NCI-H1417 treated with DMSO at 0.1 percent for 48 hours (cell line): ENCODE data around the gene CCDC12.

ENCODE experiments used
- DNase-seq: peaks from one replicate; lab custom pipeline; 2025; lab: John Stamatoyannopoulos, UW

The CCDC12 gene

DNA sequence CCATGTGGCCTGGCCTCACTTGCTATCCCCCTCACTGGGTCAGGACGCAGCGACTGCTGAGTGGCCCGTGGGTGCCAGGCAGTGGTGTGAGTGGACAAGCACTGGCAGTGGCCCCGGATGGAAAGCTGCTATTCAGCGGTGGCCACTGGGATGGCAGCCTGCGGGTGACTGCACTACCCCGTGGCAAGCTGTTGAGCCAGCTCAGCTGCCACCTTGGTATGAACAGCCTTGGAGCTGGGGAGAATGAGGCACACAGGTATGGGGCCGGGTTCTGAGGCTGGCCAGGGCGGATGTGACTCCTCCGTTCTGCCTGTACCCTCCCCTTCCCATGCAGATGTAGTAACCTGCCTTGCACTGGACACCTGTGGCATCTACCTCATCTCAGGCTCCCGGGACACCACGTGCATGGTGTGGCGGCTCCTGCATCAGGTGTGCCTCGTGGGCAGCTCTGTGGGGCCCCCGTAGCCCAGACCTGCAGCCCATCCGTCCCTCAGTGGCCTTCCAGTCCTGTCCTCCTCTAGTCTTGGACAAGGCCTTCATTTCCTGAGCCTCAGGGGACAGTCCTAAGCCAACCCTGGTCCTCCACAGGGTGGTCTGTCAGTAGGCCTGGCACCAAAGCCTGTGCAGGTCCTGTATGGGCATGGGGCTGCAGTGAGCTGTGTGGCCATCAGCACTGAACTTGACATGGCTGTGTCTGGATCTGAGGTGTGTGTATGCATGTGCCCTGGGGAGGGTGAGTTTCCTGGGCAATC, 31.1 kb upstream of the CCDC12 start:
- no peak for DNase-seq

DNA sequence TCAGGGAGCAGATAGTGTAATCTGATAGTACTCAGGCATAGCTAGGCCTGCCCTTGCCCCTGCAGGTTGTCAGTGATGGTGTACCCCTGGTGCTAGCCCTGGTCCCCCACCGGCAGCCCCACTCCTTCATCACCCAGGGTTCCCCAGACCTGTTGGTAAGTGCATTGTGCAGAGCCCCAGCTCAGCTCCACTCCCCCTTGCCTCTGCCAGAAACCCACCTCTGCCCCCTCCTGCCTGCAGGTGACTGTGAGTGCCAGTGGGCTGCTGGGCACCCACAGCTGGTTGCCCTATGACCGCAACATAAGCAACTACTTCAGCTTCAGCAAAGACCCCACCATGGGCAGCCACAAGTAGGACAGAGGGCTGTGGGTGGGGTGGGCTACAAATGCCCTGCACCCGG, 30.5 kb upstream of the CCDC12 start:
- no peak for DNase-seq

DNA sequence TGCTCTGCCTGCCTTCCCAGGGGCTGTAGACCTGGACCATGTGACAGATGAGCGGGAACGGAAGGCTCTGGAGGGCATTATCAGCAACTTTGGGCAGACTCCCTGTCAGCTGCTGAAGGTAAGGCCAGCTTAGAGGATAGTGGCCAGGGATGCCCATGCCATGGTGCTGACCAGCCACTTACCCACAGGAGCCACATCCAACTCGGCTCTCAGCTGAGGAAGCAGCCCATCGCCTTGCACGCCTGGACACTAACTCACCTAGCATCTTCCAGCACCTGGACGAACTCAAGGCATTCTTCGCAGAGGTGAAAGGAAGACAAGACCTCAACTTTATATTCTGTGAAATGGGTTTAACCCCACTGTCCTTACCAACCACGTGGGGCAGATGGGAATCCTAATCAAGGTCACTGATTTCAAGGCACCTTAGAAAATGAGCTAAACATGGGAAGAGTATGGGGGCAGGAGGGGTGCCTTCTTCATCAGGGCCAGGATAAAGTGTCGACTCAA, 29.7 kb upstream of the CCDC12 start:
- DNase-seq: no peak

DNA sequence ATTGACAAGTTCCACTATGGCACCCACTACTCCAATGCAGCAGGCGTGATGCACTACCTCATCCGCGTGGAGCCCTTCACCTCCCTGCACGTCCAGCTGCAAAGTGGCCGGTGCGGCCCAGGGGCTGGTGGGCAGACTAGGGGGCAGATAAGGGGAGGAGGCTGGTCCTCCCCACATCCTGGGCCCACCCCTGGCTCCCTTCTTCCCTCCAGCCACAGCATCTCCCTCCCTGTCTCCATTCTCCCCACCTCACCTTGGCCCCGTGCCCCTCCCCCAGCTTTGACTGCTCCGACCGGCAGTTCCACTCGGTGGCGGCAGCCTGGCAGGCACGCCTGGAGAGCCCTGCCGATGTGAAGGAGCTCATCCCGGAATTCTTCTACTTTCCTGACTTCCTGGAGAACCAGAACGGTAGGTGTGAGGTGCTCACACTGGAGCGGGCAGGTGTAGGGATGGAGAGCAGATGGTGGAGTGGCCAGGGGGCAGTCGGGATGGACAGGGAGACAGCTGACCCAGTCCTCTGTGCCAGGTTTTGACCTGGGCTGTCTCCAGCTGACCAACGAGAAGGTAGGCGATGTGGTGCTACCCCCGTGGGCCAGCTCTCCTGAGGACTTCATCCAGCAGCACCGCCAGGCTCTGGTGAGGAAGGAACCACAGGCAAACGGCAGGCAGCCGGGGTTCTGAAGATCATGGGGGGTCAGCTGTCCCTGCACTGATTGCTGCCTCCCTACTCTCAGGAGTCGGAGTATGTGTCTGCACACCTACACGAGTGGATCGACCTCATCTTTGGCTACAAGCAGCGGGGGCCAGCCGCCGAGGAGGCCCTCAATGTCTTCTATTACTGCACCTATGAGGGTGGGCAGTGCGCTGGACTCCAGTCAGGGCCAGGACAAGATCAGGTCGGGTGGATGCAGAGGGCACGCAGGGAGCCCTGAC, 28.9 kb upstream of the CCDC12 start:
- no peak for DNase-seq

DNA sequence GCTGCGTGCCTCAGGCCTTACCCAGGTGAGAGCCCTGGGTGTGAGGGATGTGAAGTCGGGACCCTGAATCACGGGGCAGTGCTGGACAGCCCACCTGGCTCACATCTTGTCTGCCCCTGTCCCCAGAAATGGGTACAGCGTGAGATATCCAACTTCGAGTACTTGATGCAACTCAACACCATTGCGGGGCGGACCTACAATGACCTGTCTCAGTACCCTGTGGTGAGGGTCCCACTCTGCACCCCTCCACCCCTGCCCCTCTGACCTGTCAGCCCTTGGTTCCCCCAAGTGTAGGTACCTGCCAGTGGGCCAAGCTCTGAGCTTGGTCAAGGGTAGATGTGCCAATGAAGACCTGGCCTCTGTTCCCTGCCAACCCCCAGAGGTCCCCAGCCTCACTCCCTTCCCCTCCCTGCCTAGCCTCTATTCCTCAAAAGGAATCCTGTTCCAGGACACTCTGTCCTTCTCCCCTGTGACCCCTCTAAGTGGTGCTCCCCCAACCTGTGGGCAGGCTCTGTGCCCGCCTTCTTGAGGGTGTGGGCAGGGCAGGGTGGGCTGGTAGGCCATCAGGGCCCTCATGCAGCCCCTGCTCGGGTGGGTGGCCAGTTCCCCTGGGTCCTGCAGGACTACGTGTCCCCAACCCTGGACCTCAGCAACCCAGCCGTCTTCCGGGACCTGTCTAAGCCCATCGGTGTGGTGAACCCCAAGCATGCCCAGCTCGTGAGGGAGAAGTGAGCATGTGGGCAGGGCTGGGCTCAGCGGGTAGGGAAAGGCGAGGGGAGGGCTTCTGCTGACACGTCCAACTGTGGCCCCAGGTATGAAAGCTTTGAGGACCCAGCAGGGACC, 28.0 kb upstream of the CCDC12 start:
- no peak for DNase-seq

DNA sequence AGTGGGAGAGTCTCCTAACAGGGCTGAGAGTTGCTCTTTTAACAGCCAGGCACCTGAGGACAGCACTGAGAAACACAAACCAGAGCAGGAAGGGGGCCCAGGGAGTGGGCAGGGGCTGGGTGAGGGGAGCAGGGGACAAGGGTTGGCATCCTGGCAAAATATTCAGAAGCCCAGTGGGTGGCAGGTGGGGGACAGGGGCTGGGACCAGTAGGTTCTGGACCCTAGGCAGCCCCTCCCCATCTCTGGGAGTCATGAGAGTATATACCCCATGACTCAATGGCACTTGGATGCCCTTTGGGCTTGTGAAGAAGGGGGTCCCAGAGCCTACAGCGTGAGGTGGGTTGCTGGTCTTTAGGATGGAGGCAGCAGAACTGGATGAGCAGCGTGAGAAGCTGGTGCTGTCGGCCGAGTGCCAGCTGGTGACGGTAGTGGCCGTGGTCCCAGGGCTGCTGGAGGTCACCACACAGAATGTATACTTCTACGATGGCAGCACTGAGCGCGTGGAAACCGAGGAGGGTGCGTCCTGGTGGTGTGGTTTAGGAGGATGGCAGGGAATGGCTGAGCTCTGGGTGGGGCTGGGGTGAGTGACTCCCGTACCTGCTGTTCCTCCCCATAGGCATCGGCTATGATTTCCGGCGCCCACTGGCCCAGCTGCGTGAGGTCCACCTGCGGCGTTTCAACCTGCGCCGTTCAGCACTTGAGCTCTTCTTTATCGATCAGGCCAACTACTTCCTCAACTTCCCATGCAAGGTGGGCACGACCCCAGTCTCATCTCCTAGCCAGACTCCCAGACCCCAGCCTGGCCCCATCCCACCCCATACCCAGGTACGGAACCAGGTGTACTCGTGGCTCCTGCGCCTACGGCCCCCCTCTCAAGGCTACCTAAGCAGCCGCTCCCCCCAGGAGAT, 27.2 kb upstream of the CCDC12 start:
- DNase-seq: no peak

DNA sequence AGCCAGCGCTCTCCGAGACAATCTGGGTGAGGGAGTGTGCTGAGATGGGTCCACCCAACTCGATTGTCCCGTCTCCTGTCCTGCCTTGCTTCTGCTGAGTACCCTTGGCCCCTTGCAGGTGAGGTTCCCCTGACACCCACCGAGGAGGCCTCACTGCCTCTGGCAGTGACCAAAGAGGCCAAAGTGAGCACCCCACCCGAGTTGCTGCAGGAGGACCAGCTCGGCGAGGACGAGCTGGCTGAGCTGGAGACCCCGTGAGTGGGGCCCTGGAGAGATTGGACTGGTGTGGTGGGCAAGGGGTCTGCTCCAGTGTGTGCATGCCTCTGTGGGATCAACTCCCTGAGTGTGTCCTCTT, 26.5 kb upstream of the CCDC12 start:
- no peak for DNase-seq

DNA sequence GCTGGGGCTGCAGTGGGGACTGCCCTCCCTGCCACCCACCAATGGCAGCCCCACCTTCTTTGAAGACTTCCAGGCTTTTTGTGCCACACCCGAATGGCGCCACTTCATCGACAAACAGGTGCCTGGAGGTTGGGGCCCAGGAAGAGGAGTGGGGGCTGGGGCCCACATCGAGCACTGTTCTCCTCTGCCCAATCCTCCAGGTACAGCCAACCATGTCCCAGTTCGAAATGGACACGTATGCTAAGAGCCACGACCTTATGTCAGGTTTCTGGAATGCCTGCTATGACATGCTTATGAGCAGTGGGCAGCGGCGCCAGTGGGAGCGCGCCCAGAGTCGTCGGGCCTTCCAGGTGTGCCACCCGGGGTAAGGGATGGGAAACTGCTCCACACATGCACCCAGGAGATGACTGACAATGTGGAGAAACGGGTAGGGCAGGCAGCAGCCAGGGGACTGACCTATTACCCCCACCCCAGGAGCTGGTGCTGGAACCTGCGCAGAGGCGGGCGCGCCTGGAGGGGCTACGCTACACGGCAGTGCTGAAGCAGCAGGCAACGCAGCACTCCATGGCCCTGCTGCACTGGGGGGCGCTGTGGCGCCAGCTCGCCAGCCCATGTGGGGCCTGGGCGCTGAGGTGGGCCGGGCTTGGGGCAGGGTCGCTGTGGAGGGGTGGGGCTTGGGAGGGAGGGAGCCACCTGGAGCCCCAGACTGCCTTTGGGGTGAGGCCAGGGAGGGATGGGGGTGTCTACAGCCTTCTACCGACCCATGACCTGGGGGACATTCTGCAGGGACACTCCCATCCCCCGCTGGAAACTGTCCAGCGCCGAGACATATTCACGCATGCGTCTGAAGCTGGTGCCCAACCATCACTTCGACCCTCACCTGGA, 25.9 kb upstream of the CCDC12 start:
- no peak for DNase-seq

DNA sequence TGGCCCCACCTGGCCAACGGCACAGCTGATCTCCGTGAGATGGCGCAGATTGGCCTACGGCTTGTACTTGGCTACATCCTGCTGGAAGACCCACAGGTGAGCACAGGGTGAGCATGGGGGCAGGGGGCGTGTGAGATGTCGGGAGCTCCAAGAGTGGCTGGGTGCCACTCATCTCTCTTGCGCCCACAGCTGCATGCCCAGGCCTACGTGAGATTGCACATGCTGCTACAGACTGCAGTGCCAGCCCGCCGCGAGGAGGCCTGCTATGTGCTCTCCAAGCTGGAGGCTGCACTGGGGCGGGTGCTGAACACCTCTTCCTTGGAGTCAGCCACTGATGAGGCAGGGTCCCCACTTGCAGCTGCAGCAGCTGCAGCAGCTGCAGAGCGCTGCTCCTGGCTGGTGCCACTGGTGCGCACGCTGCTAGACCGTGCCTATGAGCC, 25.2 kb upstream of the CCDC12 start:
- DNase-seq: no peak

DNA sequence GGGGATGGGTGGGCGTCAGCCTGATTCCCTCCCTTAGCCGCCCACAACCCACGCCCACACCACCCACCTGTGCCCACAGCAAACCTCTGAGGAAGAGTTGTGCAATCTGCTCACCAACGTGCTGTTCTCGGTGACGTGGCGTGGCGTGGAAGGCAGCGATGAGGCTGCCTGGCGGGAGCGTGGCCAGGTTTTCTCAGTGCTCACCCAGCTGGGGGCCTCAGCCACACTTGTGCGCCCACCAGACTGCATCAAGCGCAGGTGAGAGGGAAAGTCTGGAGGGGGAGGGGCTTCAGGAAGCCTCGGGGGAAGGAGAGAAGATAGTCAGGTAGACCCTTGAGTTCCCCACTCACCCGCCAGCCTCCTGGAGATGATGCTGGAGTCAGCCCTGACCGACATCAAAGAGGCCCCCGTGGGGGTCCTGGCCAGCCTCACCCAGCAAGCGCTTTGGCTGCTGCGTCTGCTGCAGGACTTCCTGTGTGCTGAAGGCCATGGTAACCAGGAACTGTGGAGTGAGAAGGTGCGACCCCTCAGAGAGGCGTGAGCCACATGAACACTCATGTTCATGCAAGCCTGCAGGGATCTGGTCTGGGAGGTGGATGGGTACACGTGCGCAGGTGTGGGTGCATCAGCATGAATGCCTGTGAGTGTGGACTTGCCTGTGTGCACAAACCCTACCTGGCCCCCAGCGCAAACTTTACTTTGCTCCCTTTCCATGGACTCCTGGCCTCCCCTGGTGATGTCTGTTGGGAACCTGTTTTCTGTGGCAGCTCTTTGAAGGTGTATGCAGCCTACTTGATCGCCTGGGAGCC, 24.6 kb upstream of the CCDC12 start:
- DNase-seq: no peak

DNA sequence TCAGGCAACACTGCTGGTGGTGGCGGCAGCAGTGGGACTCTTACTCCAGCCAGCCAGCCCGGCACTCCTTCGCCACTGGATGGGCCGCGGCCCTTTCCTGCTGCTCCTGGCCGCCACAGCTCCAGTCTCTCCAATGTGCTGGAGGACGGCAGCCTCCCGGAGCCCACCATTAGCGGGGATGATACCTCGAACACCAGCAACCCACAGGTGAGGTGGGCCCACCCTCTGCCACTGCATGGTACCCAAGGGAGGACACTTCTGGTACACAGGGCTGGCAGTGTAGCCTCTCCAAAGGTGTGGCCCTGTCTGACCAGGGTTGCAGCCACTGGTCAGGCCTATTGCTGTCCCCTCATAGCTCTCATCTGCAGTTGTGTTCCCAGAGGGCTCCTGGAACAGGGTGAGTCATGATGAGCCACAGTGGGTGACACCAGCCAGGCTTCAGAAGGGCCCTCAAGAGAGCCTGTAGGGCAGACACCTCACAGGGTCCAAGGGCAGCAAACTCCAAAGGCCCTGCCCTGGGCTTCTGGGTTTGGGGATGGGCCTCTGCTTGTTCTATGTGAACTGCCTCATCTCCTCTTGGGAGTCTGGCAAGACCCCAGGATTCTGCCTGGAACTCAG, 23.8 kb upstream of the CCDC12 start:
- DNase-seq: no peak

DNA sequence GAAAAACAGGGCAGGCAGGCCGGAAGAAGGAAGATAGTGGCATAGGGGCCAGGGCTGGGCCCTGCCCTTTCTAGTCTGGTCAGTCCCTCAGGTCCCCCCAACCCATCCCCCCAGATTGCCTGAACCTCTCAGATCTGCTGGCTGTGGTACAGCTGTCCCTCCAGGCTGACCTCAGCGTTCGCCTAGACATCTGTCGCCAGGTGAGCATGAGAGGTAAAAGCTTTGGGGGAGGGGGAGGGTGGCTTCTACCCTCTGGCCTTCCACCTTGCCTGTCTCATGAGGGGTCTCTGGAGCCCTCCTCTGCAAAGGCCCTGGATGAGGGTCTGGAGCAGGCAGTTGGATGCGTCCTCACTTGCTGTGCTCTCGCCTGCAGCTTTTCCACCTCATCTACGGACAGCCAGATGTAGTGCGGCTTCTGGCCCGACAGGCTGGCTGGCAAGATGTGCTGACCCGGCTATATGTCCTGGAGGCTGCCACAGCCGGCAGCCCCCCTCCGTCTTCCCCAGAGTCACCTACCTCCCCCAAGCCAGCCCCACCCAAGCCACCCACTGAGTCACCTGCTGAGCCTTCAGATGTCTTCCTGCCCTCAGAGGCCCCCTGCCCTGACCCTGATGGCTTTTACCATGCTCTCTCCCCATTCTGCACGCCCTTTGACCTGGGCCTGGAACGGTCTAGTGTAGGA, 23.1 kb upstream of the CCDC12 start:
- DNase-seq: no peak

DNA sequence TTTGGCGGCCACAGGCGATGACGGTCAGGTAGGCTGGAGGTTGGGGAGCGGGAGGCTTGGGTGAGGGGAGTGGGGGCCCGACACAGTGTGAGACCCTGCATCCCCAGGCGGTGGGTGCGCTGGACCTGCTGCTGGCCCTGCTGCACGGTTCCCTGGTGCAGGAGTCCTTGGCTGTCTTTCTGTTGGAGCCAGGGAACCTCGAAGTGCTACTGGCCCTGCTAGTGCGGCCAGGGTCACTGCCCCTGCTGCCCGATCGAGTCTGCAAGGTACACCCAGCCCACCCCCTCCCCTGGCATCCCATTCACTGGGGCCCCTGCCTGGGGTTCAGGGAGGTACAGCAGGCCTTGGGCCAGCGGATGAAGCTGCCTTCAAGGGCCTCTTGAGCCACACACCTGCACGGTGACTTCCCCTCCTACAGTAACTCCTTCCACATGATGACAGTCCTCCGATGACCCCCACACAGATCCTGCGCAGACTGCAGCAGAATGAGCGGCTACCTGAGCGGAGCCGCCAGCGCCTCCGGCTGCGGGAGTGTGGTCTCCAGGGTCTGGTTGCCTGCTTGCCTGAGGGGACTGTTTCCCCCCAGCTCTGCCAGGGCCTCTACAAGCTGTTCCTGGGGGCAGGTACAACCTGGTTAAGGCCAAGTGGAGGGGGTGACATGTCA, 22.4 kb upstream of the CCDC12 start:
- DNase-seq: no peak

DNA sequence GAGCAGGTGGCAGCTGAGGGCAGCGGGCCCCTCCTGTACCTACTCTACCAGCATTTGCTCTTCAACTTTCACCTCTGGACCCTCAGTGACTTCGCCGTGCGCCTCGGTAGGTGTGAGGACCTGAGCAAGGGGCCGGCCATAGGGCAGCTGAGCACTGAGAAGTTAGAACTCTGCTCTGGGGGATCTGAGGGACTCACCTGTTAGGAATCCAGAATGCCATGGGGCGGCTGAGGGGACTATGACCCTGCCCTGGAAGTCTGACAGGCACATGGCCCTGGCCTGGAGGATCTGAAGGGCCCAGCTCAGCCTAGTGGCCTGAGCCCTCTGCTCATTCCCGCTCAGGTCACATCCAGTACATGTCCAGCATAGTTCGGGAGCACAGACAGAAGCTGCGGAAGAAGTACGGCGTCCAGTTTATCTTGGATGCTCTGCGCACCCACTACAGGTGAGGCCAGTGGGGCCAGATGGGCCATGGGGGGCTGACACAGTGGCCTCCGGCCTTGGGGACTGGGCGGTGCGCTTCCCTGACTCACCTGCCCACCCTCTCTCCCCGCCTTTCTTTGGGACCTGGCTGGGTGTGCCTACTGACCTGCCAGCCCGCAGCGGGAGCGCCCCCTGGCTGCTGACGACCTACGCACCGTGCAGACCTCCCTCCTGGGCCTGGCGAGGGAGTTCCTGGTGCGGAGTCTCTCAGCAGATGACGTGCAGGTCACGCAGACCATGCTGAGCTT, 21.7 kb upstream of the CCDC12 start:
- DNase-seq: no peak

DNA sequence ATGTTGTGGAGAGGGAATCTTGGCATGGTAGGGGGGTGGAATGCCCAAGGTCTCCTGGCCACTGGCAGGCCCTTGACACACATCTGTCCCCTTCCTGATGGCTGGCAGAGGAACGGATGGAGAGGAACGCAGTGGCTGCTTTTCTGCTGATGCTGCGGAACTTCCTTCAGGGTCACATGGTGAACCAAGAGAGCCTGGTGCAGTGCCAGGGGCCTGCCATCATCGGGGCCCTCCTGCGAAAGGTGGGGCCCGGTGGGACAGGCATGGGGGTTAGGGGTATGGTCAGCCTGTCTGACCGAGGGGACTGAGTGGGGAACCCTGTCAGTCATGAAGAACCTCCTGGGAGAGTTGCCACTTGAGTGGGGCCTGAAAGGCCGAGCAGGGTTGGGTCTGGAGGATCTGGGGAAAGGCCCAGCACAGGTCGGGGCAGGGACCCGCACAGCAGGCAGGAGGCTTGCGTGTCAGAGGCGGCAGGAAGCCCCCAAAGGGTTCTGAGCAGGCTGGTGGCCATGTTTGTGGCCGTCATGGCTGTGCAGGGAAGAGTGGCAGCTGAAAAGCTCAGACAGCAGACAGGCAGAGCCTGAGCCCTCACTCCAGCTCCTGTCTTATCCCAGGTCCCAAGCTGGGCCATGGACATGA, 21.0 kb upstream of the CCDC12 start:
- DNase-seq: no peak

DNA sequence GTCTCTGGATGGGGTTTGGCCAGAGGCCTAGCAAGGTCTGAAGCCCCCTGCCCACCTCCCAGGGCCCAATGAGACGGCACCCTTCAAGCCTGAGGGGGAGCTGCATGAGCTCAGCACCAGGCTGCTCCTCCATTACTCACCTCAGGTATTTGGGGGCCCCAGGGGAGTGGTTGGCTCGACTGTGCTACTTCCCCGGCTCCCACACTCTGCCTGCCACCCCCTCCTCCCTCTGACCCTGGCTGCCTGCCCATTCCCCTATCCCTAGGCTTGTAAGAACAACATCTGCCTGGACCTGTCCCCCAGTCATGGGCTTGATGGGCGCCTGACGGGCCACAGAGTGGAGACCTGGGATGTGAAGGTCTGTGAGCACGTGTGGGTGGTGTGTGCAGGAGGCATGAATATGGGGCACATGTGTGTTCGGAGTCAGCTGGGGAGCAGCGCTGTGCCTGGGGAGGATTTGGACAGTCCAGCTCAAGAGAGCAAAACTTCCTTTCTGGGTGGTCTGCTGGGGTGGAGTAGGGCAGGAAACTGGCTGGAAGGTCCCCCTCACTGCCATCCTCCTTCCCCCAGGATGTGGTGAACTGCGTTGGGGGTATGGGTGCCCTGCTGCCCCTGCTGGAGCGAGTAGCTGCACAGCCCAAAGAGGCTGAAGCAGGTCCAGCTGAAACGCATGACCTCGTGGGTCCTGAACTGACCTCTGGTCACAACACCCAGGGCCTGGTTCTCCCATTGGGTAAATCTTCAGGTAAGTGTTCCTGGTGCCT, 20.3 kb upstream of the CCDC12 start:
- DNase-seq: no peak
